ENCODE data around the gene EPHB6. TPM values are rescaled to one million over a fixed set of nuclear protein-coding genes. Genes with fewer than 3 reads are reported as not detected.

Gene EPHB6
- polyA plus RNA-seq, 1 of the 3 experiments (the other 2 are of a cell fraction): 1.8 TPM

DNA sequence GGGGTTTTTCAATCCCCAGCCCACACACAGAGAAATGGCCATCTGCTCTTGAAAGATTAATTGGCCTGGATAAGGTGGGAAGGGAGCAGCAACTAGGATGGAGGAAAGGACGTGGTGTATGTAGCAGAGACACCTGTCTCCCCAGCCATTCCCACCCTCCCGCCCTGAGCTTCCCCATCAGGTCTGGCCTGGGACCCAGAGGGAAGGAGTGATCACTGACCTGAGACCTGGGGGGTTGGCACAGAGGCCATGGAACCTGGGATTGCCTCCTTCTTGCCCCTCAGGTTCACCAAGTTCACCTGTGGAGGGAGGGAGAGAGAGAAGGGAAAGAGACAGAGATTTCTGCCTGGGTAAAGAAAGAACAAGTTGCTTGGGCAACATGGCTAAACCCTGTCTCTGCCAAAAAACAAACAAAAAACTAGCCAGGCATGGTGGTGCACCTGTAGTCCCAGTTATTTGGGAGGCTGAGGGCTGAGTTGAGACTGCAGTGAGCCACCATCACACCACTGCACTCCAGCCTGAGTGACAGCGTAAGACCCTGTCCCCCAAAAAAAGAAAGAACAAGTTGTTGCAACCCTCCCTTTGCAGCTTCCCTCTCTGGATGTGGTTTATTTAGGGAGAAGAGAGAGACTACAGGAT lies 42.0 kb downstream of the EPHB6 start (continued):
- TF ChIP-seq FOSL2 (IDR thresholded peaks at IDR 0.05; ENCODE audit: borderline replicate concordance, low read depth): no peak

DNA sequence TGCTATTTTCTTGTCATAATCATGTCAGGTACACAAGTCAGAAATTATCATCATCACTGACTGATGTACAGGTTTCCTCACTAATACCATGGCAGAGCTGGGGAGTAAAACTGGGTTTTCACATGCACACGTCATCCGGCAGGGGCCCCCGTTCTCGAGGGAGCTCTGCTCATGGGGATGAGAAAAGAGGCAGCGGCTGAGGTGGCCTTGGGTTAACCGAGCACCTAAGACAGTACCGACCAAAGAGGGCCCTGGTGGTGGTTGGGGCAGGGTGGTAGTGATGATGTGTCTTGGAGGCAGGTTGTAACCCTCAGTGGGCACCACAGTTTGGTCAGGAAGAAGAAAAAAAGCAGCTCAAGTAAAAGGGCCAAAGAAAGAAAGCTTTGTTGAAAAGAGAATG lies 42.8 kb downstream of the EPHB6 start:
- no peak for DNase-seq
- ChIA-PET POLR2A (no interaction called here), CTCF (interaction anchor here (0.5 to 3.3 kb wide), 2 partner anchors 17 to 58 kb away, joined by 3 to 17 read pairs; no protein-coding TSS in a partner anchor)
- WGBS (ENCODE audit: low lambda C conversion rate): 14% methylated on average over 7 of the region's 7 CpGs
- no peaks in the 10 kb centered on the region for H3F3A ChIP-seq (replicated peaks; ENCODE audit: insufficient read depth)
- no peaks in the 10 kb centered on the region for H3K4me1 ChIP-seq (ENCODE audit: control insufficient read depth in 1 of 2, insufficient read depth in 2 of 2, low read depth in 1 of 2, low read length in 1 of 2)
- no peaks in the 10 kb centered on the region for H3K36me3 ChIP-seq (replicated peaks in 1 of 2; ENCODE audit: control insufficient read depth in 1 of 2, insufficient read depth in 2 of 2, low read length in 1 of 2)
- no peaks in the 10 kb centered on the region for H3K9me3 ChIP-seq
- H3K27me3 ChIP-seq (ENCODE audit: insufficient read depth): peaks cover 43% of the 10 kb centered on the region
- TF ChIP-seq RAD21 (IDR thresholded peaks at IDR 0.05; ENCODE audit: low read length) (no peak), CHD2 (IDR thresholded peaks at IDR 0.05; ENCODE audit: low read length, partially characterized antibody) (no peak), POLR2AphosphoS5 (IDR thresholded peaks at IDR 0.05; ENCODE audit: low read depth, low read length) (no peak), RXRA (IDR thresholded peaks at IDR 0.05; ENCODE audit: borderline replicate concordance, low read depth) (no peak), RCOR1 (IDR thresholded peaks at IDR 0.05; ENCODE audit: low read length) (no peak), NRF1 (IDR thresholded peaks at IDR 0.05; ENCODE audit: low read depth, low read length) (no peak), EP300 (IDR thresholded peaks at IDR 0.05; ENCODE audit: borderline replicate concordance in 1 of 2, low read depth in 1 of 2, low read length in 1 of 2) (no peak), SIN3A (IDR thresholded peaks at IDR 0.05; ENCODE audit: borderline replicate concordance, low read depth, low read length) (no peak), ELF1 (IDR thresholded peaks at IDR 0.05) (no peak), RFX5 (IDR thresholded peaks at IDR 0.05; ENCODE audit: low read length) (no peak), GABPA (IDR thresholded peaks at IDR 0.05; ENCODE audit: low read depth) (no peak), EZH2phosphoT487 (IDR thresholded peaks at IDR 0.05; ENCODE audit: borderline replicate concordance, low read depth) (no peak), YY1 (IDR thresholded peaks at IDR 0.05; ENCODE audit: low read depth) (no peak), MEF2A (IDR thresholded peaks at IDR 0.05; ENCODE audit: borderline replicate concordance, low read depth) (no peak), NFIC (IDR thresholded peaks at IDR 0.05; ENCODE audit: borderline replicate concordance) (no peak), FOXJ3 (CRISPR knock-in tag; IDR thresholded peaks at IDR 0.05) (no peak), GATA2 (CRISPR knock-in tag; IDR thresholded peaks at IDR 0.05) (no peak)
- TF ChIP-seq, protein P1, sequence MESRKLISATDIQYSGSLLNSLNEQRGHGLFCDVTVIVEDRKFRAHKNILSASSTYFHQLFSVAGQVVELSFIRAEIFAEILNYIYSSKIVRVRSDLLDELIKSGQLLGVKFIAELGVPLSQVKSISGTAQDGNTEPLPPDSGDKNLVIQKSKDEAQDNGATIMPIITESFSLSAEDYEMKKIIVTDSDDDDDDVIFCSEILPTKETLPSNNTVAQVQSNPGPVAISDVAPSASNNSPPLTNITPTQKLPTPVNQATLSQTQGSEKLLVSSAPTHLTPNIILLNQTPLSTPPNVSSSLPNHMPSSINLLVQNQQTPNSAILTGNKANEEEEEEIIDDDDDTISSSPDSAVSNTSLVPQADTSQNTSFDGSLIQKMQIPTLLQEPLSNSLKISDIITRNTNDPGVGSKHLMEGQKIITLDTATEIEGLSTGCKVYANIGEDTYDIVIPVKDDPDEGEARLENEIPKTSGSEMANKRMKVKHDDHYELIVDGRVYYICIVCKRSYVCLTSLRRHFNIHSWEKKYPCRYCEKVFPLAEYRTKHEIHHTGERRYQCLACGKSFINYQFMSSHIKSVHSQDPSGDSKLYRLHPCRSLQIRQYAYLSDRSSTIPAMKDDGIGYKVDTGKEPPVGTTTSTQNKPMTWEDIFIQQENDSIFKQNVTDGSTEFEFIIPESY (IDR thresholded peaks at IDR 0.05; ENCODE audit: borderline replicate concordance, low read depth): no peak
- TF ChIP-seq, protein P2, sequence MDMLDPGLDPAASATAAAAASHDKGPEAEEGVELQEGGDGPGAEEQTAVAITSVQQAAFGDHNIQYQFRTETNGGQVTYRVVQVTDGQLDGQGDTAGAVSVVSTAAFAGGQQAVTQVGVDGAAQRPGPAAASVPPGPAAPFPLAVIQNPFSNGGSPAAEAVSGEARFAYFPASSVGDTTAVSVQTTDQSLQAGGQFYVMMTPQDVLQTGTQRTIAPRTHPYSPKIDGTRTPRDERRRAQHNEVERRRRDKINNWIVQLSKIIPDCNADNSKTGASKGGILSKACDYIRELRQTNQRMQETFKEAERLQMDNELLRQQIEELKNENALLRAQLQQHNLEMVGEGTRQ (IDR thresholded peaks at IDR 0.05; ENCODE audit: borderline replicate concordance, low read depth, low read length): no peak
- TF ChIP-seq, protein P3, sequence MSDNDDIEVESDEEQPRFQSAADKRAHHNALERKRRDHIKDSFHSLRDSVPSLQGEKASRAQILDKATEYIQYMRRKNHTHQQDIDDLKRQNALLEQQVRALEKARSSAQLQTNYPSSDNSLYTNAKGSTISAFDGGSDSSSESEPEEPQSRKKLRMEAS (IDR thresholded peaks at IDR 0.05; ENCODE audit: low read depth): no peak
- no peaks in the 10 kb centered on the region for H4K20me1 ChIP-seq (ENCODE audit: insufficient read depth)
- no peak overlapping the region for H3K9ac ChIP-seq
- no peak overlapping the region for H2AFZ ChIP-seq (ENCODE audit: low read depth)
- no peaks in the 10 kb centered on the region for H3K9me2 ChIP-seq
- no peak overlapping the region for H3K27ac ChIP-seq (ENCODE audit: low read depth in 2 of 2, low read length in 1 of 2)
- H3K4me3 ChIP-seq (ENCODE audit: low read depth in 2 of 2, low read length in 1 of 2): no peak overlapping the region
- no peak overlapping the region for H3K4me2 ChIP-seq
- H3K79me2 ChIP-seq (ENCODE audit: insufficient read depth): no peaks in the 10 kb centered on the region
